Neural crest cell (in vitro differentiated cells): ENCODE measurements around the gene LRMDA. TPM values are rescaled to one million over a fixed set of nuclear protein-coding genes. Genes with fewer than 3 reads are reported as not detected.
"Not testable (repeated sequence)": the region's sequence is repeated elsewhere in the genome, so short reads cannot be mapped to it uniquely, and the experiment has no call there.

Experiments
- DNase-seq: peaks from one replicate; pipeline ENCODE4 v3.0.0; 2021; ENCODE audit warnings: low read depth, mixed read lengths, low spot score
- H3K27ac Mint-ChIP-seq: one replicate; pipeline ENCODE4 v1.8.0; 2021; ENCODE audit warnings: mild to moderate bottlenecking, mixed read lengths; ENCODE audit not compliant: unreplicated experiment
- H3K27me3 Mint-ChIP-seq: 2 replicates; pipeline ENCODE4 v1.8.0; 2021; ENCODE audit warnings: low read depth, mild to moderate bottlenecking, mixed read lengths
- H3K36me3 Mint-ChIP-seq: 2 replicates; pipeline ENCODE4 v1.8.0; 2021; ENCODE audit warnings: low read depth, mild to moderate bottlenecking, mixed read lengths
- H3K4me1 Mint-ChIP-seq: 2 replicates; pipeline ENCODE4 v1.8.0; 2021; ENCODE audit warnings: mixed read lengths
- H3K4me3 Mint-ChIP-seq: one replicate; pipeline ENCODE4 v1.8.0; 2021; ENCODE audit warnings: mild to moderate bottlenecking, mixed read lengths
- H3K9me3 Mint-ChIP-seq: 2 replicates; pipeline ENCODE4 v1.8.0; 2021; ENCODE audit warnings: mixed read lengths
- CTCF ChIP-seq: fragments of 200-600 bp; sonication (generic); conservative IDR thresholded peaks from 2 replicates; pipeline ENCODE4 v1.5.0; 2021; ENCODE audit warnings: antibody characterized with exemption, mild to moderate bottlenecking
- total RNA-seq: library from RNA; stranded (reverse); gene quantifications from 2 replicates; pipeline ENCODE4 v1.2.1, GENCODE V29; 2021

The LRMDA gene
- total RNA-seq, 1 donor from 2014 or later: 3.1 TPM

DNA sequence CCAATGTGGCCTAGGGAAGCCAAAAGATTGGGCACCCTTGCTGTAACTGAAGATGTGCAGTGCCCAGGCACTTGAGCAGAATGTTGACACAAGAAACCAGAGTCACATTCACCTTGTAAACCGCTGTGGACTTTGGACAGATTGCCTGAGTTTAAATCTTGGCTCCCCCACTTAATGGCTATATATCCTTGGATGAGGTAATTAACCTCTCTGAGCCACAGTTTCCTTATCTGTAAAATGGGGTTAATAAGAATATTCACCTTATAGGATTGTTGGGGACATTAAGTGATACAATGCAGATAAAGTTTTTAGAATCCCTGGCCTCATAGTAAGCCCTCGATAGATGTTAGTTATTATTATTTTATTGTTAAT is 331.0 kb downstream of the LRMDA start:
- DNase-seq: no peak
- no peaks in the 10 kb centered on the region for H3K9me3 Mint-ChIP-seq
- H3K27ac Mint-ChIP-seq: no peak overlapping the region
- no peak for TF ChIP-seq CTCF
- H3K27me3 Mint-ChIP-seq: peaks cover 4% of the 10 kb centered on the region
- no peaks in the 10 kb centered on the region for H3K36me3 Mint-ChIP-seq
- H3K4me3 Mint-ChIP-seq: no peak overlapping the region
- peaks cover 24% of the 10 kb centered on the region for H3K4me1 Mint-ChIP-seq

GRCh38 chr10:75763652-75764051 is 332.2 kb downstream of the LRMDA start:
- DNase-seq: no peak
- Mint-ChIP-seq H3K27me3 (no peaks in the 10 kb centered on the region), H3K9me3 (no peaks in the 10 kb centered on the region), H3K36me3 (no peaks in the 10 kb centered on the region), H3K27ac (no peak overlapping the region), H3K4me3 (no peak overlapping the region), H3K4me1 (peaks cover 24% of the 10 kb centered on the region)
- no peak for TF ChIP-seq CTCF

DNA sequence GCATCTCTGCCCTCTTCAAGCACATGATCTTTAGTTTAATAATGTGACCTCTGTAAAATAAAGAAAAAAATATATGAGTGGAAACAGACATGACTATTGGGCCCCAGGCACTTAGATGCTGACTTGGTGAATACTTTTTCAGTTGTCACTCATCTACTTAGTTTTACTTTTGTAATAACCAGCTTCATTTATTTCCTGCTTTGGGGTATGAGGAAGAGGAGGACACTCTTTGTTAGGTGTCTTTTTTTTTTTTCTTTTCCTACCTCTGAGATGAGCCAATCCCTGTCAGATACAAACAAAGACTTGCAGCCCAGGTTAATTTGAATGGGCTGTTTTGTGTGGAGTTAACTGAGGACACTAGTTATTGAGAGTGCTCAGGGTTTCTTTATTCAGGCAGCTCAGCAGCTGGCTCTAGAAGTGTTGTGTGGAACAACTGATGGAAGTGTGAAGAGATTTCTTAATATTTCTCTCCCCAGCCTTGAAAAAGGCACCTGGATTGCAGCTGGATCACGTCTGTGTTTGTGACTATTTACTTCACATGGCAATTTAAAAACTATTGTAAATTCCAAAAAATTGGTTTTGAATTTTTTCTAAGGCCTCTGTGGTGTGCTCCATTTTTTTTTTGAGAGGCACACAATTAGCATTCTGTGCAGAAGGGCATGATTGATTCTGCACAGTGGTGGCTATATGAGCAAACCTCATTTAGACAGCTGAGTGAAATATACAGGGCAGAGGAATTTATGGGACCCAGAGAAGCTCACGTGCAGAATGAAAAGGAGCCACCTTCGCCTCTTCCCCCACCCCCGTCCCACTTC is 333.8 kb downstream of the LRMDA start:
- no peaks in the 10 kb centered on the region for H3K27me3 Mint-ChIP-seq

GRCh38 chr10:75765789-75766096 is 334.3 kb downstream of the LRMDA start:
- Mint-ChIP-seq H3K9me3 (no peaks in the 10 kb centered on the region), H3K27ac (no peak overlapping the region), H3K4me3 (no peak overlapping the region), H3K36me3 (no peaks in the 10 kb centered on the region), H3K27me3 (no peaks in the 10 kb centered on the region), H3K4me1 (peaks cover 24% of the 10 kb centered on the region)
- no peak for DNase-seq
- no peak for TF ChIP-seq CTCF

More for the DNA sequence above, 333.8 kb downstream of the LRMDA start:
- Mint-ChIP-seq H3K27ac (no peak overlapping the region), H3K4me3 (no peak overlapping the region), H3K36me3 (no peaks in the 10 kb centered on the region), H3K4me1 (peaks cover 24% of the 10 kb centered on the region), H3K9me3 (no peaks in the 10 kb centered on the region)
- no peak for TF ChIP-seq CTCF
- DNase-seq: no peak

GRCh38 chr10:75766106-75766505 is 334.7 kb downstream of the LRMDA start:
- no peak for TF ChIP-seq CTCF
- Mint-ChIP-seq H3K9me3 (no peaks in the 10 kb centered on the region), H3K4me3 (no peak overlapping the region), H3K27me3 (no peaks in the 10 kb centered on the region), H3K27ac (no peak overlapping the region), H3K4me1 (peaks cover 24% of the 10 kb centered on the region), H3K36me3 (no peaks in the 10 kb centered on the region)
- no peak for DNase-seq

DNA sequence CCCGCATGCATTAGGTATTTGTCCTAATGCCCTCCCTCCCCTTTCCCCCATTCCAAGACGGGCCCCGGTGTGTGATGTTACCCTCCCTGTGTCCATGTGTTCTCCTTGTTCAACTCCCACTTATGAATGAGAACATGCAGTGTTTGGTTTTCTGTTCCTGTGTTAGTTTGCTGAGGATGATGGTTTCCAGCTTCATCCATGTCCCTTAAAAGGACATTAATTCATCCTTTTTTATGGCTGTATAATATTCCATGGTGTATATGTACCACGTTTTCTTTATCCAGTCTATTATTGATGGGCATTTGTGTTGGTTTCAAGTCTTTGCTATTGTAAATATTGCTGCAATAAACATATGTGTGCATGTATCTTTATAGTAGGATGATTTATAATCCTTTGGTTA is 335.3 kb downstream of the LRMDA start:
- not testable (repeated sequence) for H3K9me3 Mint-ChIP-seq, H3K4me3 Mint-ChIP-seq, H3K27me3 Mint-ChIP-seq, H3K36me3 Mint-ChIP-seq, DNase-seq, H3K27ac Mint-ChIP-seq
- peaks cover 24% of the 10 kb centered on the region for H3K4me1 Mint-ChIP-seq
